ENCODE measurements around the gene MMP25. TPM values are rescaled to one million over a fixed set of nuclear protein-coding genes. Genes with fewer than 3 reads are reported as not detected.

MMP25 gene
- total RNA-seq, 2 experiments from 2014 or later, result 0.63 to 5.6 TPM

DNA sequence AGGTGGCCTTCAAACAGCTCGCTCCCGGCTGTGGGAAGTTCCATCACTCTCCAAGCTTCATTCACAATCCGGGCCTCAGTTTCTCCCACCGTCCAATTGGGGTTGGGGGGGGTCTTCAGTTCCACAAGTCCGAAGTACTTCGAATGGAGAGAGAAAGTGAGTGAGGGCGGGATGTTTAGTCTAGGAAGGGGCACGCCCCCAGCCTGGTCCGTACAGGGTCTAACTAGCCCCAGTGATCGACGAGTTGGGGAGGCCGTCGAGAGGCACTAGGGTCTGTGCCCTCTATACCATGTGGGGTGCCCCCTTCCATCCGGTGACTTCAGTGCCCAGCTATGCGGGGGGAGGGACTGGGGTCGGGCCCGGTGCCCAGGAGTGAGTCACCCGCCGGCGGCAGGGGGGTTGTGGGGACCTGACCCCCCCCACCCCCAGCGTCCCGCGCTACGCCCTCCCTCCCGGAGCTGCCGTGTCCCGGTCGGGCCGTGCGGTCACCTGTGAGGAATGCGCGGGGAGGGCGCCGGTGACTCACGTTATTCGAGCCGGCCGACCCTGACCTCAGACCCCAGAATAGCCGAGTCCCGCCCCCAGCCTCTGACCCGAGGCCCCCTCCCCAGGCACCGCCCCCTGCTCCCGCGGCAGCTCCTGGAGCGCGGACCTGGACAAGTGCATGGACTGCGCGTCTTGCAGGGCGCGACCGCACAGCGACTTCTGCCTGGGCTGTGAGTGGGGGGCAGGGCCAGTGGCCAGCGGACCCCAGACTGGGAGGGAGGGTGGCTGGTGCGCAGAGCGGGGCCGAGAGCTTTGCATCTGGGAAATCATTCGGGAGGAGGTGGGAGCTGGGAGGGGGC lies 25.5 kb upstream of the MMP25 start:
- intact Hi-C loops (cut with micrococcal nuclease; ENCODE audit: unreplicated experiment), result loop anchor here (2.0 kb wide), 1 partner anchor 18 kb away; no protein-coding TSS in a partner anchor
- CTCF ChIA-PET (ENCODE audit: unreplicated experiment), result interaction anchor here (0.6 kb wide), 2 partner anchors 105 to 633 kb away, joined by 3 read pairs; no protein-coding TSS in a partner anchor
- no peaks in the 10 kb centered on the region for H3K79me2 ChIP-seq (ENCODE audit: insufficient read depth, low read depth, low read length)
- no peaks in the 10 kb centered on the region for H3K9me2 ChIP-seq (ENCODE audit: insufficient read depth, low read length)
- peak overlapping the region; percentile 86 for H3K4me2 ChIP-seq (ENCODE audit: low read length)
- POLR2A ChIA-PET, result interaction anchor here (0.7 to 1.7 kb wide), 3 partner anchors 10 to 101 kb away, joined by 3 to 7 read pairs (median 3); no protein-coding TSS in a partner anchor
- H3K27ac ChIP-seq (ENCODE audit: low read depth, low read length, poor library complexity, severe bottlenecking), result no peak overlapping the region
- H3K4me1 ChIP-seq (ENCODE audit: insufficient read depth, low read length, poor library complexity, severe bottlenecking), result peaks cover 39% of the 10 kb centered on the region
- no peak for TF ChIP-seq EZH2phosphoT487 (IDR thresholded peaks at IDR 0.05; ENCODE audit: borderline replicate concordance, low read depth, low read length)
- TF ChIP-seq, protein P1, sequence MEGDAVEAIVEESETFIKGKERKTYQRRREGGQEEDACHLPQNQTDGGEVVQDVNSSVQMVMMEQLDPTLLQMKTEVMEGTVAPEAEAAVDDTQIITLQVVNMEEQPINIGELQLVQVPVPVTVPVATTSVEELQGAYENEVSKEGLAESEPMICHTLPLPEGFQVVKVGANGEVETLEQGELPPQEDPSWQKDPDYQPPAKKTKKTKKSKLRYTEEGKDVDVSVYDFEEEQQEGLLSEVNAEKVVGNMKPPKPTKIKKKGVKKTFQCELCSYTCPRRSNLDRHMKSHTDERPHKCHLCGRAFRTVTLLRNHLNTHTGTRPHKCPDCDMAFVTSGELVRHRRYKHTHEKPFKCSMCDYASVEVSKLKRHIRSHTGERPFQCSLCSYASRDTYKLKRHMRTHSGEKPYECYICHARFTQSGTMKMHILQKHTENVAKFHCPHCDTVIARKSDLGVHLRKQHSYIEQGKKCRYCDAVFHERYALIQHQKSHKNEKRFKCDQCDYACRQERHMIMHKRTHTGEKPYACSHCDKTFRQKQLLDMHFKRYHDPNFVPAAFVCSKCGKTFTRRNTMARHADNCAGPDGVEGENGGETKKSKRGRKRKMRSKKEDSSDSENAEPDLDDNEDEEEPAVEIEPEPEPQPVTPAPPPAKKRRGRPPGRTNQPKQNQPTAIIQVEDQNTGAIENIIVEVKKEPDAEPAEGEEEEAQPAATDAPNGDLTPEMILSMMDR (conservative IDR thresholded peaks at IDR 0.05; ENCODE audit: low read length), result no peak; the same call in 1 of the 2 replicates
- no TSS peak for BruUV-seq (replicated peaks)
- peak overlapping the region; percentile 68 for H3K4me3 ChIP-seq (ENCODE audit: low read depth, low read length, poor library complexity, severe bottlenecking)
- no peaks in the 10 kb centered on the region for H4K20me1 ChIP-seq (ENCODE audit: insufficient read depth, low read length)
- H2AFZ ChIP-seq (ENCODE audit: low read length), result peak overlapping the region; percentile 30; the same call in 1 of the 2 replicates
- DNase-seq (ENCODE audit: low spot score), result peak; percentile 44
- H3K9me3 ChIP-seq (ENCODE audit: low read length), result no peaks in the 10 kb centered on the region
- H3K36me3 ChIP-seq (ENCODE audit: insufficient read depth, low read length), result no peaks in the 10 kb centered on the region

DNA sequence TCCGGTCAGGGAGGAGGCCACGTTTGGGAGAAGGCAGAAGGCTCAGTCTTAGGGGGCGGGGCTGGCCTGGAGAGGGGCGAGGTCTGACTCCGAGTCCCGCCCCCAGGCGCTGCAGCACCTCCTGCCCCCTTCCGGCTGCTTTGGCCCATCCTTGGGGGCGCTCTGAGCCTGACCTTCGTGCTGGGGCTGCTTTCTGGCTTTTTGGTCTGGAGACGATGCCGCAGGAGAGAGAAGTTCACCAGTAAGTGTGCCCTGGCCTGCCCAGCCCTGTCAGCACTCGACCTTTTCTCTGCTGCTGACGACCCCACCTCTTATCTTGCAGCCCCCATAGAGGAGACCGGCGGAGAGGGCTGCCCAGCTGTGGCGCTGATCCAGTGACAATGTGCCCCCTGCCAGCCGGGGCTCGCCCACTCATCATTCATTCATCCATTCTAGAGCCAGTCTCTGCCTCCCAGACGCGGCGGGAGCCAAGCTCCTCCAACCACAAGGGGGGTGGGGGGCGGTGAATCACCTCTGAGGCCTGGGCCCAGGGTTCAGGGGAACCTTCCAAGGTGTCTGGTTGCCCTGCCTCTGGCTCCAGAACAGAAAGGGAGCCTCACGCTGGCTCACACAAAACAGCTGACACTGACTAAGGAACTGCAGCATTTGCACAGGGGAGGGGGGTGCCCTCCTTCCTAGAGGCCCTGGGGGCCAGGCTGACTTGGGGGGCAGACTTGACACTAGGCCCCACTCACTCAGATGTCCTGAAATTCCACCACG lies 24.7 kb upstream of the MMP25 start:
- Histone ChIP-seq H4K20me1 (ENCODE audit: insufficient read depth, low read length) (no peaks in the 10 kb centered on the region), H3K9me2 (ENCODE audit: insufficient read depth, low read length) (no peaks in the 10 kb centered on the region), H3K27ac (ENCODE audit: low read depth, low read length, poor library complexity, severe bottlenecking) (peak overlapping the region; percentile 12), H3K4me2 (ENCODE audit: low read length) (peak overlapping the region; percentile 86), H3K4me1 (ENCODE audit: insufficient read depth, low read length, poor library complexity, severe bottlenecking) (peaks cover 39% of the 10 kb centered on the region), H3K4me3 (ENCODE audit: low read depth, low read length, poor library complexity, severe bottlenecking) (peak overlapping the region; percentile 68), H3K9me3 (ENCODE audit: low read length) (no peaks in the 10 kb centered on the region), H3K36me3 (ENCODE audit: insufficient read depth, low read length) (peaks cover 5% of the 10 kb centered on the region; the same call in 1 of the 2 replicates), H2AFZ (ENCODE audit: low read length) (no peak overlapping the region), H3K79me2 (ENCODE audit: insufficient read depth, low read depth, low read length) (no peaks in the 10 kb centered on the region)
- ChIA-PET CTCF (ENCODE audit: unreplicated experiment) (interaction anchor here (0.6 kb wide), 1 partner anchor 634 kb away, joined by 3 read pairs; no protein-coding TSS in a partner anchor), POLR2A (interaction anchor here (1.7 kb wide), 1 partner anchor 14 kb away, joined by 7 read pairs; no protein-coding TSS in a partner anchor)
- DNase-seq (ENCODE audit: low spot score), result peak; percentile 80
- no peak for TF ChIP-seq EZH2phosphoT487 (IDR thresholded peaks at IDR 0.05; ENCODE audit: borderline replicate concordance, low read depth, low read length)
- TF ChIP-seq, protein P1 (conservative IDR thresholded peaks at IDR 0.05; ENCODE audit: low read length), result peak; percentile 66
- intact Hi-C loops (cut with micrococcal nuclease; ENCODE audit: unreplicated experiment), result loop anchor here (2.0 kb wide), 1 partner anchor 19 kb away; no protein-coding TSS in a partner anchor
- no TSS peak for BruUV-seq (replicated peaks)

All from OCI-LY7 (cell line).